ENCODE results near the gene KCNMB4. TPM values are rescaled to one million over a fixed set of nuclear protein-coding genes. Genes with fewer than 3 reads are reported as not detected.

The KCNMB4 gene
- total RNA-seq, 1 experiment from 2014 or later, result 1.9 TPM

DNA sequence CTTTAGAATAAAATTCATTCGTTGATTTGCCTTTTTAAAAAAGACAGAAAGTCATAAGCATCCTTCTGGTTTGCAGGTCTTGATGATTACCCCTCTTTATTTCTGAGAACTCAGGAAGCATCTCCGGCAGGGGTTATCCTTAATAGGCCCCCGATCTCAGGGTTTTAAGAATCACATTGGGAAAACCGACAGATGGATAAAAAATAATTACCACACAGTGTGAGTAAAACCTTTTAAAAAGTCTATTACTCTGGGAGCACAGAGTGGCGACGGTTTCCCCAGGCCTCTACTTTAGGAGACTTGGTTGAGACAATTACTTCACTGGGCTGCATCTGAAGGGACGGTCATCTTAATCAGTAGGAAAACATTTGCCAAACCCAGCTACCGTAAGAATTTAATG, 56.5 kb downstream of the KCNMB4 start:
- no TSS peak for BruUV-seq (replicated peaks)
- Histone ChIP-seq H3K27me3 (replicated peaks; ENCODE audit: insufficient read depth, low read depth, low read length, poor library complexity) (no peaks in the 10 kb centered on the region), H3K4me1 (ENCODE audit: insufficient read depth, low read length, poor library complexity, severe bottlenecking) (no peaks in the 10 kb centered on the region), H3K36me3 (ENCODE audit: insufficient read depth, low read length, poor library complexity, severe bottlenecking) (no peaks in the 10 kb centered on the region), H3K4me3 (ENCODE audit: low read depth, low read length, poor library complexity, severe bottlenecking) (no peak overlapping the region), H3K27ac (ENCODE audit: low read depth, low read length, poor library complexity, severe bottlenecking) (no peak overlapping the region), H3K9me3 (ENCODE audit: low read depth, low read length, poor library complexity, severe bottlenecking) (no peaks in the 10 kb centered on the region)
- peak; percentile 11 for DNase-seq (ENCODE audit: low spot score)
- intact Hi-C loops (cut with micrococcal nuclease; ENCODE audit: unreplicated experiment), result no loop called here
- CTCF ChIA-PET, result no interaction called here
- TF ChIP-seq, protein P1, sequence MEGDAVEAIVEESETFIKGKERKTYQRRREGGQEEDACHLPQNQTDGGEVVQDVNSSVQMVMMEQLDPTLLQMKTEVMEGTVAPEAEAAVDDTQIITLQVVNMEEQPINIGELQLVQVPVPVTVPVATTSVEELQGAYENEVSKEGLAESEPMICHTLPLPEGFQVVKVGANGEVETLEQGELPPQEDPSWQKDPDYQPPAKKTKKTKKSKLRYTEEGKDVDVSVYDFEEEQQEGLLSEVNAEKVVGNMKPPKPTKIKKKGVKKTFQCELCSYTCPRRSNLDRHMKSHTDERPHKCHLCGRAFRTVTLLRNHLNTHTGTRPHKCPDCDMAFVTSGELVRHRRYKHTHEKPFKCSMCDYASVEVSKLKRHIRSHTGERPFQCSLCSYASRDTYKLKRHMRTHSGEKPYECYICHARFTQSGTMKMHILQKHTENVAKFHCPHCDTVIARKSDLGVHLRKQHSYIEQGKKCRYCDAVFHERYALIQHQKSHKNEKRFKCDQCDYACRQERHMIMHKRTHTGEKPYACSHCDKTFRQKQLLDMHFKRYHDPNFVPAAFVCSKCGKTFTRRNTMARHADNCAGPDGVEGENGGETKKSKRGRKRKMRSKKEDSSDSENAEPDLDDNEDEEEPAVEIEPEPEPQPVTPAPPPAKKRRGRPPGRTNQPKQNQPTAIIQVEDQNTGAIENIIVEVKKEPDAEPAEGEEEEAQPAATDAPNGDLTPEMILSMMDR (conservative IDR thresholded peaks at IDR 0.05; ENCODE audit: low read depth, low read length), result no peak
- TF ChIP-seq EZH2 (IDR thresholded peaks at IDR 0.05; ENCODE audit: borderline replicate concordance, low read depth, low read length, poor library complexity, severe bottlenecking), result no peak
- POLR2A ChIA-PET (ENCODE audit: low non-redundant PET), result no interaction called here

DNA sequence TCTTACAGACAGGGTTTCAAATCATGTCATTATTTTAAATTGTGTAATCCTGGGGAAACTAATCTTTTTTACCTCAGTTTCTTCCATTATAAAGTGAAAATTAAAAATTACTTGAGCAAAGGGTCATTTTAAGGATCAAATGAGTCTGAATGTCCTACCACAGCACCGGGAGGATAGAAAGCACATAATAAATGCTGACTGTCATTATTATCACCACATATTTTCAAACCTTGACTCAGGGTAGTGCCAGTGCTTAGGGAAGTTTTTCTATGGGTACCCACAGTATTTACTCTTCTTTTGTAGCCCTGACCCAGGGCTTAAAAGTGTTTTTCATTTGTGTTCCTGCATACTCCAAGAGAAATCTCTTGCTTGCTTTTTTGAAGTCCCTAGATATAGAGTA, 60.5 kb downstream of the KCNMB4 start:
- Histone ChIP-seq H3K27ac (ENCODE audit: low read depth, low read length, poor library complexity, severe bottlenecking) (no peak overlapping the region), H3K4me3 (ENCODE audit: low read depth, low read length, poor library complexity, severe bottlenecking) (no peak overlapping the region), H3K9me3 (ENCODE audit: low read depth, low read length, poor library complexity, severe bottlenecking) (no peaks in the 10 kb centered on the region), H3K36me3 (ENCODE audit: insufficient read depth, low read length, poor library complexity, severe bottlenecking) (no peaks in the 10 kb centered on the region), H3K27me3 (replicated peaks; ENCODE audit: insufficient read depth, low read depth, low read length, poor library complexity) (no peaks in the 10 kb centered on the region), H3K4me1 (ENCODE audit: insufficient read depth, low read length, poor library complexity, severe bottlenecking) (no peaks in the 10 kb centered on the region)
- no TSS peak for BruUV-seq (replicated peaks)
- CTCF ChIA-PET, result interaction anchor here (0.5 kb wide), 1 partner anchor 133 kb away, joined by 9 read pairs; no protein-coding TSS in a partner anchor
- DNase-seq (ENCODE audit: low spot score), result no peak
- POLR2A ChIA-PET (ENCODE audit: low non-redundant PET), result no interaction called here
- no peak for TF ChIP-seq EZH2 (IDR thresholded peaks at IDR 0.05; ENCODE audit: borderline replicate concordance, low read depth, low read length, poor library complexity, severe bottlenecking)
- TF ChIP-seq, protein P1 (conservative IDR thresholded peaks at IDR 0.05; ENCODE audit: low read depth, low read length), result no peak
- intact Hi-C loops (cut with micrococcal nuclease; ENCODE audit: unreplicated experiment), result no loop called here

DNA sequence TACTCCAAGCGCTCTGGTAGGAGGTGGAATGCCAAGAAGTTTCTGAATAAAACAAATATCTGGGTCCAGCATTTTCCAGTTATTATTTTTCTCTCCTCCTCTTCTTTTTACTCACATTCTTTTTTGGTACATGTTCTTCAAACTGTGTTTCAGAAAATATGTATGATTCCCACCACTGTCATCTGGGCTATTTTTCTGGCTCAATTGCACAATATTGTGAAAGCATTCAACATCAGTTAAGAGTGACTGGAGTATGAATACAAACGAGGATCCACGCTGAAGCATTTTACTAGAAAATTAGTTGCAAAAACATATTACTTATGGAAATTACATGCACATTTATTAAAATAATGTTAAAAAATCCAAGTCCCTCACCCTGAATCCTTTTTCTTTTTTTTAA, 61.5 kb downstream of the KCNMB4 start:
- Histone ChIP-seq H3K27ac (ENCODE audit: low read depth, low read length, poor library complexity, severe bottlenecking) (no peak overlapping the region), H3K4me1 (ENCODE audit: insufficient read depth, low read length, poor library complexity, severe bottlenecking) (no peaks in the 10 kb centered on the region), H3K9me3 (ENCODE audit: low read depth, low read length, poor library complexity, severe bottlenecking) (no peaks in the 10 kb centered on the region), H3K27me3 (replicated peaks; ENCODE audit: insufficient read depth, low read depth, low read length, poor library complexity) (no peaks in the 10 kb centered on the region), H3K4me3 (ENCODE audit: low read depth, low read length, poor library complexity, severe bottlenecking) (no peak overlapping the region), H3K36me3 (ENCODE audit: insufficient read depth, low read length, poor library complexity, severe bottlenecking) (no peaks in the 10 kb centered on the region)
- ChIA-PET POLR2A (ENCODE audit: low non-redundant PET) (no interaction called here), CTCF (no interaction called here)
- no peak for DNase-seq (ENCODE audit: low spot score)
- no TSS peak for BruUV-seq (replicated peaks)
- TF ChIP-seq EZH2 (IDR thresholded peaks at IDR 0.05; ENCODE audit: borderline replicate concordance, low read depth, low read length, poor library complexity, severe bottlenecking), result no peak
- TF ChIP-seq, protein P1 (conservative IDR thresholded peaks at IDR 0.05; ENCODE audit: low read depth, low read length), result no peak
- intact Hi-C loops (cut with micrococcal nuclease; ENCODE audit: unreplicated experiment), result no loop called here

Data from A673 (cell line).